A549 treated with AZD9567 at 1 μM for 4 hours (cell line): ENCODE measurements around the gene PRKD2. TPM values are rescaled to one million over a fixed set of nuclear protein-coding genes. Genes with fewer than 3 reads are reported as not detected.

Experiments
- total RNA-seq: library from RNA; stranded (reverse); fragments of 200-300 nt; extraction: Qiagen RNA extraction; gene quantifications from 5 replicates; pipeline ENCODE4 v1.2.3, GENCODE V29; 2022; ENCODE audit not compliant: insufficient read depth

Gene PRKD2
- total RNA-seq = 26.9 to 29.3 TPM (median 27.8 TPM) in 5 replicates

GRCh38 chr19:46717034-46717715 lies at the start of gene PRKD2:
PRKD2 (minus strand) TSS chr19:46717114; CDS start chr19:46716370, 744 bp downstream.

GRCh38 chr19:46746281-46747057 lies 29.6 kb upstream of the PRKD2 start, which contains the start of gene STRN4:
STRN4 (minus strand) TSS chr19:46746450; CDS start chr19:46746430, 20 bp downstream.

GRCh38 chr19:46745521-46746280 lies 28.8 kb upstream of the PRKD2 start, which contains the start of gene FKRP:
FKRP (plus strand) TSS chr19:46746057; CDS start chr19:46755451, 9,394 bp downstream.

GRCh38 chr19:46661020-46661731 lies 55.7 kb downstream of the PRKD2 start, which contains the start of gene DACT3:
DACT3 (minus strand) TSS chr19:46661182; CDS start chr19:46661064, 118 bp downstream.

DNA sequence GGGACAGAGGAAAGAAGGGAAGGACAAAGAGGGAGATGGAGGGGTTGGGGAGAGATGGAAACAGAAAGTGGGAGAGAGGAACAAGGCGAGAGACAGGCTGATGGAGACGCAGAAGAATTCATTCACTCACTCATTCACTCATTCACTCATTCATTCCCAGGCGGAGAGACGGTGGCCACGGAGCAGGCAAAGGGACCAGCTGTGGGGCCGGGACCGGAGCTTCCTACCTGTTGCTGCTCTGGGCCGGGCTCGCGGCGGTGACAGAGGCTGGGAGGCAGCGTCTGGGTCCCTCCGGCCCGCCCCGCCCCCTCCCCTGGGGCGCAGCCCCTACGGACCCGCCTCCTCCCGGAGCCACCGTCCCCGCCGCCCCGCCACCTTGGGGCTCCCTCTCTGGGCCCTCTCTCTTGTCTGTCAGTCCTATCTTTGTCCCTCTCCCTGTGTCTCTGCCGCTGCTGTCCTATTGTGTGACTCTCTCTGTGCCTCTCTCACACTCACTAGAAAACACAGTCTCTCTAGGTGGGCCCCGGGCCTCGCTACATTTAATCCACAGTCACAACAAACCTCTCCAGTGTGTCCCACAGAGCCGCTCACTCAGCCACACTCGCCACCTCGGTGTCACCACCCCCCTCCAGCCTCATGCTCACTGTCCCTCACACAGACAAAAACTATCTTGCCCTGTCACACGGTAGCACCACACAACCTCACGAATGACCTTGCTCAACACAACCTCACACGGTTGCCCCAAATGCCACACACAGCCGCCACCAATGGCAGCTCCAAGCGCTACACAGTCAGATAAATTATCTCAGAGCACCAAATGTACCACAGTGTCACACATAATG lies 80.8 kb downstream of the PRKD2 start, which contains the start of gene GNG8:
Gene GNG8, minus strand, starts transcription at position 283 of the 842 bp plus-strand sequence. CDS start 1,520 bp downstream, outside the sequence.

GRCh38 chr19:46624958-46625661 lies 91.8 kb downstream of the PRKD2 start, which contains the start of gene PTGIR:
PTGIR (minus strand) TSS chr19:46625089; CDS start chr19:46624225, 864 bp downstream.

Other genes with a start within 250 kb of the PRKD2 start
- gene PNMA8A, start 245.6 kb downstream of the PRKD2 start, total RNA-seq = 6.4 to 9.7 TPM (median 8.7 TPM) in 5 replicates
- gene PNMA8B, start 221.2 kb downstream of the PRKD2 start, total RNA-seq = not detected in 5 replicates
- 230 to 253 TPM (median 235 TPM) in 5 replicates for gene CALM3, start 115.8 kb downstream of the PRKD2 start, total RNA-seq
- 0.03 to 0.06 TPM in 2 of 5 replicates, not detected in the others for gene PTGIR, start 92.0 kb downstream of the PRKD2 start, total RNA-seq
- not detected in 5 replicates for gene GNG8, start 80.9 kb downstream of the PRKD2 start, total RNA-seq
- 0.30 to 0.47 TPM (median 0.37 TPM) in 4 of 5 replicates, not detected in the other for gene DACT3, start 55.9 kb downstream of the PRKD2 start, total RNA-seq
- gene FKRP, start 28.9 kb upstream of the PRKD2 start, total RNA-seq = 17.0 to 25.5 TPM (median 21.9 TPM) in 5 replicates
- 82.8 to 95.1 TPM (median 90.4 TPM) in 5 replicates for gene STRN4, start 29.3 kb upstream of the PRKD2 start, total RNA-seq
- gene SLC1A5, start 71.5 kb upstream of the PRKD2 start, total RNA-seq = 210 to 260 TPM (median 225 TPM) in 5 replicates
- gene AP2S1, start 133.7 kb upstream of the PRKD2 start, total RNA-seq = 236 to 325 TPM (median 314 TPM) in 5 replicates
- 22.9 to 31.9 TPM (median 27.1 TPM) in 5 replicates for gene ARHGAP35, start 143.9 kb upstream of the PRKD2 start, total RNA-seq